Activated CD4-positive, alpha-beta T cell treated with anti-CD3 and anti-CD28 coated beads, Interleukin-2, amount 50 U/mL, for 16 hours (primary cell): Measurements from ENCODE around the gene ASTL.
"Not testable (repeated sequence)": the region's sequence is repeated elsewhere in the genome, so short reads cannot be mapped to it uniquely, and the experiment has no call there.

Experiments
- DNase-seq: peaks from one replicate; pipeline ENCODE4 v3.0.0-alpha.2; 2020

Gene ASTL

DNA sequence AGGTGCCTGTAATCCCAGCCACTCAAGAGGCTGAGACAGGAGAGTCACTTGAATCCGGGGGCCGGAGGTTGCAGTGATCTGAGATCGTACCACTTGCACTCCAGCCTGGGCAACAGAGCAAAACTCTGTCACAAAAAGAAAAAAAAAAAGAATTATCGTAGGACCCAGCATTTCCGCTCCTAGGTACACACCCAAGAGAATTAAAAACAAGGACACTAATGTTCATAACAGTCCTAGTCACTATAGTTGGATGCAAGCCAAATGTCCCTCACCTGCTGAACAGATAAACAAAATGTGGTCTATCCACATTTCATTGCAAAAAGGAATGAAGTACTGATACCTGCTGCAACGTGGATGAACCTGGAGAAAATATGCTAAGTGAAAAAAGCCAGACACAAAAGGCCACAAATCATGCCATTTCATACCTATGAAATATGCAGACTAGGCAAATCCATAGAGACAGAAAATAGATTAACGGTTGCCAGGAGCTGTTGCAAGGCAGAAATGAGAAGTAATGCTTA, 43.1 kb downstream of the ASTL start:
- no peak for DNase-seq

DNA sequence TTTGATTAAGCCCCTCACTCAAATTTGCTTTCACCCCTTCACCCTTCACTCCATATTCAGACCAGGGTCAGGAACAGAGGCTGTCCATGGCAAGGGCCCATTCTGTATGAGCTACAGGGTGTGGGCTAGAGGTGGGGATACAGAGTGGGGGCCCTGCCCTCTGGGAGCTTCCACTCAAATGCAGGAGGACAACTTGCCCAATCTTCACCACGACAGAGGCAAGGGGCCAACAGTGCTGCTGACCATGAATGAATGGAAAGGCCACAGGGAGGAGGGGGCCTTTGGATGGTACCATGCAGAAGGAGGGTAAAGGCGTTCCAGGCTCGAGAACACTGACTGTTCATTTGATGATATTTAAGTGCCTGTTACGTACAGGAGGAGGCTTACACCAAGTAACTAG, 44.8 kb downstream of the ASTL start:
- DNase-seq, result no peak

GRCh38 chr2:96092951-96093350, 45.4 kb downstream of the ASTL start:
- DNase-seq, result no peak

DNA sequence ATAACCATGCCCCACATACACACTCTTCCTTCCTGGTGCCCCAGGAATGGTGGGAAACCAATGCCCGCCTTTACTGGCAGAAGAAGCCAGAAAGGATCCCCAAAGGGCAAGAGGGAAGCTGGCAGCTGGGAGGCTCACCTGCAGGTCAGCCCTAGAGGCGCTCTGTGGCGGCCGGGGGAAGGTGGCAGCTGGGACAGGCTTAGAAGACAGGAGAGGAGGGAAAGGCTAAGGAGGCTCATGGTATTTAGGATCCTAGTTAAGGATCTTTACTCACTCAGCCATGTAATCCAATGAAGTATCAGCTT, 45.8 kb downstream of the ASTL start:
- no peak for DNase-seq

DNA sequence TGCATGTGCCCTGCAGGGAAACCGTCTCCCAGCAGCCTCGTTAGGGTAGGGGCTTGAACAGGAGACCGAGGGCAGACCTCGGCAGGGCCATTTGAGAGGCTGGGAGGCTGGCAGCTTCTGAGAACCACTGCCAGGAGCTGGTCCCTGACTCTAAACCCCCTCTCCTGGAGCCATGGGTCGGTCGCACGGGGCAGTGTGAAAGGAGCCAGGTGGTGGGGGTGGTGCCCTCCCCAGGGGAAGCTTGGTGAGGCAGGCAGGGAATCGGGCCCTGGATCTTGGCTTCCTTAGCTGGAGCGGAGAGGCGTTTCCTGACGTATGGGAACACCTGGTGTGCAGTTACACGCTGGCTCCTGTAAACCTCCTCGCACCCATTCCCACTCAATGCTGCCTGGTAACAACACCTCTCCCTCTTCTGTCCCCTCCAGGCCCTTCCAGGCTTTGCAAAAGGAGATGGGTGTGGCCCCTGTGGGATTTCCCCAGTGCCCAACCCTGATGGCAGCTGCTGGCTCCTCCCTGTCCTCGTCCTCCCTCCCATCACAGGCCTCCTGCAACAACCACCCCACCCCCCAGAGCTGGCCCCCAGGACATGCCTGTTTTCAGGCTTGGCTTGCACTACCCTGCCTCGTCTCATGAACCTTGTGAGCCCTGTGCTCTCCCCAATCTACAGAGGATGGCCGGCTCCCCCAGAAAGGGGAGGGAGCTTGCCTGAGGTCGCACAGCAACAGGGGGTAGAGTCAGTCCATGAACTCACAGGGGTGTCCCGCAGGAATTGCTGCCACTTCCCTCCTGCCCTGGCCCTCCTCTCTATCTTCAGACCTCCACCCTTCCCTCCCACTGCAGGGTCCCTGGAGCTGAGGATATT, 46.4 kb downstream of the ASTL start:
- no peak for DNase-seq

DNA sequence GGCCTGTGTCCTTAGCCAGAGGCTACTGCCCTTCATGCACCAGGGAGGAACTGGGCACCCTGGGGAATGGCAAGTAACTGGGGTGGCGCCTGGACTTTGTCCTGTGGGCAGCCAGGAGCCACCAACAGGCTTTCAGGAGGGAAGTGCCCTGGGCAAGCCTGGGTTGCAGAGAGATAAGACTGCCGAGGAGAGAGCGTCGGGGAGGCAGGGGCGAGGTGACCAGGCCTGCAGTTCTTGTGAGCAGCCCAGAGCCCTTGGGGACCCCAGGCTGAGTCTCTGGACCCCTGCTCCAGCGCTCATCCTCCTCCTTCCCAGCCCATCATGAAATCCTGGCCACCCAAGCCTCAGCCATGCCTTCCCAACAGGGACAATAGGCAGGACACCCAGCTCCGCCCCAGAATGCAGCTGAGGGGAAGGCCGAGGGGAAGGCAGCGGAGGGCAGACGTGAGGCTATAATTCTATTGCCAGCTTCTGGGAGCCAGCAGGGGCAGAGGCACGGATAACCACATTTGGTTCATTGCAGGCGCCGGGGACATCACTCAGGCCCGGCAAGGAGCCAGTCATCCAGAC, 47.1 kb downstream of the ASTL start:
- no peak for DNase-seq

- DNase-seq, result no peak
Measured at GRCh38 chr2:96090196-96090926, 47.9 kb downstream of the ASTL start.

DNA sequence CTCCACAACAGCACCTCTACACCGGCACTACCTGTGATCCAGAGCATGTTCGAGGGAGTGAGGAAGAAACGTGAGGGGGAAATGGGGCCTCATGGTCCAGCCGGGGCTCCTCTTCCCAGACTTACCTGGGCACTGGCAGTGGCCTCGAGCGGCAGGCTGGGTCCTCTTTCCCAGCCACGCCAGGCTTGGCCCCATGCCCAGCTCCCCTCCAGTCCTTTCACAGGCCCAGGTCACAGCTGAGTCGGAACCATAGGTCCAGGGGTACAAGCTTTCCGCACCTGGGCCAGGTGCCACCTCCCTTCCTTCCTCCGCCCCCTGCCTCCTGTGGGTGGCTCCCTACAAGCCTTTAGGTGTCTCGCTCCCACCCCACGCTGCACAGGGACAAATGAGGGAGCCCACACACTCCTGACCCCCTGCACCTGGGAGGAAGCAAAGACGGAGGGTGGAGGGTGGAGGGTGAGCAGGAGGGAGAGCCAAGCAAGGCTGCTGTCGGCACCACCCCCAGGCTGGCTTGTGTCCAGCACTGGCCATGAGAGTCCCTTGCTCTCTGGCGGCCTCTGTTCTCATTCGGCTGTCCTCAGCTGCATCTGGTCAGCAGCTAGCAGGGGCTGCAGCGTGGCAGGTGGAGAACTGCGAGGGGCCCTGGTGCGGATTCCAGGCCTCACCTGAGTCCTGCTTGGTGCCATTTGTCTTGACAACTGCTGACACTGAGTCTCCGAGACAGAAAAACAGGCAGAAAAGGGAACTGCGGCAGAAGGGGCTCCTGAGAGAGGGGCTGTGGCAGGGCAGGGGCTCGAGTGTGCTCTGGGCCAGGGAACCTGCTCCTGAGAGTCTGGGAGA, 48.7 kb downstream of the ASTL start:
- DNase-seq, result no peak

DNA sequence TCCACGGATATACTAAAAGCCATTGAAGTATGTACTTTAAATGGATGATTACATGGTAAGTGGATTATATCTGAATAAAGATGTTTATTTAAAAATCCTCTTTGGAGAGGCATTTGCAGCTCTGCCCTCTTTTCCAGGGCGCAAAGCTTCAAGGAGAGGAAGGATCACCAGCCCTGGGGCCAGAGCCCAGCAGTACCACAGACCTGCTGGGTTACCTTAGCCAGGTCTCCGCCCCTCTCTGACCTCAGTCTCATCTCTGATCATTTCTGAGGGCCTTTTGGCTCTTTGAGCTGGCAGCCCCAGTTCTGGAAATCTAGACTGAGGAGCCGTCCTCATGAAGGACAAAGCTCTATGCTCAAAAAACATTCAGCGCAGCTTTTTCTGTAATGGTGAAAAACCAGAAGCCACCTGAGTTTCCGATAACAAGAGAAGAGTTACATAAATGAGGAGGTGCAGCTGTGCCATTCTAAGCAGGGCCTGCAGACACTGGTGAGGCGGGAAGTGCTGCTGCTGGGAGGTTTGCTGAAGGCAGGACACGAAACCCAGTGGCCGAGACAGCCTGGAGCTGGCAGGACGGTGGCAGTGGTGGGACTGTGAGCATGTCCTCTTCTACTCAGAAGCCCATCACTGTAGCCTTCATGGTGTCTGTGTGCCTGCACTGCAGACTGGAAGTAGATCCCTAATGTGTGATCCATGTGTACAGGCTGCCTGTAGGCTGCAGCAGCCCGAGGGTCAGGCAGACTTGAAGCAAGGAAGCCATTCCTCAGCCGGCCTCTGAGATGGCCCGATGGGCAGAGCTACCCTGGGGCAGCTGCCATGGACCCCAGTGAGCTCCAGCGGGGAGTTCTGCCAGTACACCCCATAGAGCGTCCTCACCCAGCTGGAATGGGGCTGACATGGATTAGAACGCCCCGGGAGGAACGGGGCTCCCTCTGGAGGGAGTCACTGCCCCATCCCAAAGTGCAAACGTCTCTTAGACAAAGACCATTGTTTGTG, 49.7 kb downstream of the ASTL start:
- DNase-seq, result no peak

GRCh38 chr2:96087130-96087529, 51.2 kb downstream of the ASTL start:
- no peak for DNase-seq

DNA sequence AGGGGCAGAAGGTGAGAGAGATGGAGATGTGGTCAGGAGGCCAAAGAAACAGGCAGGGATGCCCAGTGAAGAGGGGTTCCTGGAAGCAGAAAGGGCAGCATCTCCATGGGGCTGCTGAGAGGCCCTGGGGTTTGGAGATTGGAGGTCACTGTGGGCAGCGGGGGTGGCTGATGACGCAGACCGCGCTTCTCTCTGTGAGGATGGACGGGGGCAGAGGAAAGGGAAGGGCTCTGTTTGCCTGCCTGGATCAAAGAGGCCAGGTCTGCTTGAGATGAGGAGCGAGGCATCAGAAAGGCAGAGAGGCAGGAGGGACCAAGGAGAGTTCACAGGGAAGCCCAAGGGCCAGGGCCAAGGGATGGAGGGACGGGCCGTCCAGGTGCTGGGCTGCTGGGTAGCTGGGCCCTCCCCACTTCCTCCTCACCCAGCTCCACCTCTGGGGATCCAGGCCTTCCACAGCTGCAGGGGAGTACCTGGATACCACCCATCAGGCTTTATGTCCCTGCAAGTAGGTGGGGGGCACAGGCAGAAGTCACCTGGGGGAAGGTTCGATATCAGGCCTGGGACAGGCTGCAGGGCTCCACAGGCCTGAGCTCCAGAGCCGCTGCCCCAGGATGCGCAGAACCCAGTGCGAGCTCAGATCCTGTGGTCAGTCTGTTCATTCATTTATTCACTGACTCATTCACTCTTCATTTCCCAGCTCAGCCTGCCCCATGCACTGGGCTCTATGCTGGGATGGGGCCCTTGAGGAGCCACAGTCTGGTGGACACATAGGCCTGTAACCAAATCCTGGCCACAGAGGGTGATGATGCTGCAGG, 52.6 kb downstream of the ASTL start:
- no peak for DNase-seq

DNA sequence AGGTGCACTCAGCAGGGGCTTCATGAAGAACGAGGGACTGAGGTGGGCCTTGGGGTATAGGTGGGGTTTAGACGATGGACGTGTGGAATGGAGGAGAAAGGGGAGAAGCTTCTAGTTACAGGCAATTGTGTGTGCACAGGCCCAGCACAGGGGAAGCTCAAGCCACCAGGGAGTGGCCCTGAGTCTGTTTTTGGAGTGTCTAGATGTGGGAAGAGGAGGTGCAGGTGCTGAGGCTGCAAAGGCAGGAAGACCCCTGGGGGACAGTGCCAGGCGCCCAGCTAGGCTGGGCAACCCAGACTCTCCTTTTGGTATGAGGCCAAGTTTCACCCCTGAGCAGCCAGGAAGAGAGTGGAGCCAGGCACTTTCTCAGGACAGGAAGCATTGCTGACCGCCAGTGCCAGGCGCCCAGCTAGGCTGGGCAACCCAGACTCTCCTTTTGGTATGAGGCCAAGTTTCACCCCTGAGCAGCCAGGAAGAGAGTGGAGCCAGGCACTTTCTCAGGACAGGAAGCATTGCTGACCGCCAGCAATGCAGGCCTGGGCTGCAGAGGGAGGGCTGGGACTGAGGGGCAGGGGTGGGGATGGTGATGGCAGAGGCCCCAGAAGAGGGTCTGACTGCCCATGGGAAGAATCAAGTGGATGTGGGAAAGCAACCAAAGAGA, 53.3 kb downstream of the ASTL start:
- not testable (repeated sequence) for DNase-seq

- DNase-seq, result no peak
Measured at GRCh38 chr2:96083989-96084857, 54.1 kb downstream of the ASTL start.

DNA sequence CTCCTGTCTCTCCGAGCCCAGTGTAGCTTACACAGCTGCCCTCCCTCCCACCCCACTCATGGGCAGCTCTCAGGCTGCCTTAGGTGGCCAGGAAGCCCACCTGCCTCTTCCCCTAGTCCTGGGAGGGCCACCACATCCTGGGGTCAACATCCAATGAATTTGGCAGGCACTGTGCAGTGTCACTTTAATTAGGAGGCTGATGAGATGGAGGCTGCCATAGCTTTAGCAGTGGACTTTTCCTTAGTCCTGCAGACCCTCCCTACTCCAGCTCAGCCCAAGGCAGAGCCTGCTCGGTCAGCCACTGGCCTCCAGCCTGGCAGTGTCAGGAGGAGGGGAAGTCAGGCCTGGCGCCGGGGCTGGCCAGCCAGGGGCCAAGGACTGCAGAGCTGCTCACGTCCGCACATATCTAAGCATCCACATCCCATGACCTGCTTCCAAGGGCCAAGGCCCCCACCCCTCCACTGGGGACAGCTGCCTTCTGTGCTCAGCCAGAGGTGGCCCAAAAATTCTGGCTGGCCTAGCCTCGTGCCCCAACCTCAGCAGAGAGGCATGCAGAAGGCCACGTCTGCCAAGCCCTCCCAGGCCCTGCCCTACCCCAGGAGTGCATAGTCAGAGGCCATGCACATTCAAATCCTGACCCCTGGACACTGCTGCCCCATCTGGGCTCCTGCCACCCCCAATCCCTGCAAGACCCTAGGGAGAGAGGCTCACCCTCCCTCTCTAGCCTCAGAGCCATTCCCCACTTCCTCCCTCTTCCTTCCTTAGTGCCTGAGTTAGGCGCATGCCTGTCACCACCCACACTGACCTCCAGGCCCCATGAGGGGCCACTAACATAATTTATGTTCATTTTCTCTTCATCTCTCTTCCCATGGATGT, 55.0 kb downstream of the ASTL start:
- DNase-seq, result no peak

DNA sequence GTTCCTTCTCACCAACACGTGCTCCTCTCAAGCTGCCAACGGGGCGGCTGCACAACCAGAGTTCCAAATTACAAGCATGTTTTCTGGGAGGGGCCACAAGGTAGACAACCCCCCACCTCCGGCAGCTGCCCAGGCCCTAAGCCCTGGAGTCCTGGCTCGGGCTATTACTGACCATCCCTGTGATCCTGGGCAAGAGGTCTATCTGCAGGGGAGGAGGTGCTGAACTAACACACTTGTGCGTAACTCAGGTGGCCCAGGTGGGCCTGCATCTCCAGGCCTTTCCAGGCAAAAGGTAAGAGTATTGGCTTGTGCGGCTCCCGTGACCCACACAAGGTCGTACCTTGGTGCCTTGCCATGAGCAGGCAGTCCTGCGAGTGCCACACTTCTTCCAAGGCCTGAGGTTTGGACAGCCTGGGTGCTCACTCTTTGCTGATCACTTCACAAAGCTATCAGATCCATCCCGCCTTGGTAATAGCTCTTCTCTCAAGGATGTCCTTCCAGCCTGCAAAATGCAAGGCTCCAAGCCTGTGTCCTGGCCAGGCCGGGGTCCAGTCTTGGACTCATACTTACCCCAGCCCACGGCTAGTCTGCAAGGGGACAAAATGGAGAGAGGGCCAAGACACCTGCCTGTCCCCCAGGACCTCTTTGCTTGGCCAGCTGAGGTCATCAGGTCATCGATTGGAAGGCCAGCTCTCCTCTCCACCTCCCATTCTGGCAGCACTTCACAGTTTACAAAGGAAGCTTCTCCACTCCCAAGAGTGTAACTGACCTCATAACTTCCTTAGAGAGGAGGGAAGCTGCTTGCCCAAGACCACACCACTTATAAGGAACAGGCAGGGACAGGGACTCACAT, 55.9 kb downstream of the ASTL start:
- DNase-seq, result no peak

DNA sequence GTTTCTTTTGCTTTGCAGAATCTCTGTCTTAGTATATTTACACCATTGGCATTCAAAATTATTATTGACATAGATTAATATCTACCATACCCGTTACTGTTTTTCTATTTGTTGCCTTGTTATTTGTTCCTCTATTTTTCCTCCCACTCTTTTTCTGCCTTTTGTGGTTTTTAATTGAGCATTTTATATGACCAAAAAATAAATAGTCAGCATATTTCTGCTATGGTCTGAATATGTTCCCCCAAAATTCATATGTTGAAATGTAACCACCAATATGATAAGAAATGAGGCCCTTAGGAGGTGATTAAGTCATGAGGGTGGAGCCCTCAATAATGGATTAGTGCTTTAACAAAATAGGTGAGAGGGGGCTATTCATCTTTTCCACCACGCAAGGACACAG, 57.3 kb downstream of the ASTL start:
- DNase-seq, result no peak

DNA sequence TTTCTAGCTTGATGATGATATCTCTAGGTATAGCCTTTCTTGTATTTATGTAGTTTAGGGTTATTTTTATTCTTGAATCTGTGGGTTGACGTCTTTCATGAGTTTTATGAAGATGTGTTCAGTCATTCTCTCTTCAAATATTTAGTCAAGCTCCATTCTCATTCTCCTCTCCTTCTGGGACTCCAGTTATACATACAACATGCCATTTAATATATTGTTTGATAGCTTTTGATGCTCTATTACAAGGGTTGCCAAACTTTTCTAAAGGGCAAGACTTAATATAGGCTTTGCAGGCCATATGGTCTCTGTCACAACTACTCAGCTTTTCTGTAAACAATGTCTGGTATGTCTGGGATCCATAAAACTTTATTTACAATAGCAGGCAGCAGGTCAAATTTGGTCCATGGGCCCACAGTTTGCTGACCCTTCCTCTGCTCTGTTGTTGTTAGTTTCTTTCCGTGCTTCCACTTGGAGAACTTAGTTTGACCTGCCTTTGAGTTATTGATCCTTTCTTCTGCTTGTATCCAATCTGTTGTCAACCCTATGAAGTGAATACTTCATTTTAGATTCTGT, 63.0 kb downstream of the ASTL start:
- no peak for DNase-seq
